Measurements from ENCODE around the gene DIP2A.

Gene DIP2A

GRCh38 chr21:46562964-46563607, 104.4 kb downstream of the DIP2A start:
- peaks cover 52% of the 10 kb centered on the region for H3K36me3 ChIP-seq
- TF ChIP-seq, protein P1, sequence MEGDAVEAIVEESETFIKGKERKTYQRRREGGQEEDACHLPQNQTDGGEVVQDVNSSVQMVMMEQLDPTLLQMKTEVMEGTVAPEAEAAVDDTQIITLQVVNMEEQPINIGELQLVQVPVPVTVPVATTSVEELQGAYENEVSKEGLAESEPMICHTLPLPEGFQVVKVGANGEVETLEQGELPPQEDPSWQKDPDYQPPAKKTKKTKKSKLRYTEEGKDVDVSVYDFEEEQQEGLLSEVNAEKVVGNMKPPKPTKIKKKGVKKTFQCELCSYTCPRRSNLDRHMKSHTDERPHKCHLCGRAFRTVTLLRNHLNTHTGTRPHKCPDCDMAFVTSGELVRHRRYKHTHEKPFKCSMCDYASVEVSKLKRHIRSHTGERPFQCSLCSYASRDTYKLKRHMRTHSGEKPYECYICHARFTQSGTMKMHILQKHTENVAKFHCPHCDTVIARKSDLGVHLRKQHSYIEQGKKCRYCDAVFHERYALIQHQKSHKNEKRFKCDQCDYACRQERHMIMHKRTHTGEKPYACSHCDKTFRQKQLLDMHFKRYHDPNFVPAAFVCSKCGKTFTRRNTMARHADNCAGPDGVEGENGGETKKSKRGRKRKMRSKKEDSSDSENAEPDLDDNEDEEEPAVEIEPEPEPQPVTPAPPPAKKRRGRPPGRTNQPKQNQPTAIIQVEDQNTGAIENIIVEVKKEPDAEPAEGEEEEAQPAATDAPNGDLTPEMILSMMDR (IDR thresholded peaks at IDR 0.05; ENCODE audit: low read depth, low read length), result no peak
- no peaks in the 10 kb centered on the region for H3K4me1 ChIP-seq
- no peaks in the 10 kb centered on the region for H3K27me3 ChIP-seq
- no peaks in the 10 kb centered on the region for H3K9me3 ChIP-seq
- no peak for DNase-seq
- H3K4me3 ChIP-seq (ENCODE audit: low read depth, low read length), result no peak overlapping the region

GRCh38 chr21:46564391-46564790, 105.7 kb downstream of the DIP2A start:
- peaks cover 52% of the 10 kb centered on the region for H3K36me3 ChIP-seq

DNA sequence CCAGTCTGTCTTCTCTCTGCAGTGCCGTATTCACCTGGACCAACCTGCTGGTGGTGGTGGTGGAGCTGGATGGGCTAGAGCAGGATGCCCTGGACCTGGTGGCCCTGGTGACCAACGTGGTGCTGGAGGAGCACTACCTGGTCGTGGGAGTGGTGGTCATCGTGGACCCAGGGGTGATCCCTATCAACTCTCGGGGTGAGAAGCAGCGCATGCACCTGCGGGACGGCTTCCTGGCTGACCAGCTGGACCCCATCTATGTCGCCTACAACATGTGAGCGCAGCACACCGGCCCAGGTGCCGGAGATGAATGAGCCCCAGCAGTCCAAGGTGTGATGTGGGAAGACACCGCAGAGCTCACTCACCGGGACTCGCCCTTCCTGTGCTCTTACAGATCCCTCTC, 108.7 kb downstream of the DIP2A start:
- Histone ChIP-seq H3K4me1 (no peaks in the 10 kb centered on the region), H3K36me3 (peaks cover 46% of the 10 kb centered on the region), H3K9me3 (no peaks in the 10 kb centered on the region), H3K27me3 (no peaks in the 10 kb centered on the region), H3K4me3 (ENCODE audit: low read depth, low read length) (no peak overlapping the region)
- TF ChIP-seq, protein P1 (IDR thresholded peaks at IDR 0.05; ENCODE audit: low read depth, low read length), result no peak
- no peak for DNase-seq

More at GRCh38 chr21:46564391-46564790, 105.7 kb downstream of the DIP2A start:
- H3K9me3 ChIP-seq, result no peaks in the 10 kb centered on the region
- DNase-seq, result no peak
- H3K4me3 ChIP-seq (ENCODE audit: low read depth, low read length), result no peak overlapping the region
- no peaks in the 10 kb centered on the region for H3K27me3 ChIP-seq
- TF ChIP-seq, protein P1 (IDR thresholded peaks at IDR 0.05; ENCODE audit: low read depth, low read length), result no peak
- H3K4me1 ChIP-seq, result no peaks in the 10 kb centered on the region

GRCh38 chr21:46568562-46568961, 109.9 kb downstream of the DIP2A start:
- TF ChIP-seq, protein P1 (IDR thresholded peaks at IDR 0.05; ENCODE audit: low read depth, low read length), result no peak
- no peaks in the 10 kb centered on the region for H3K27me3 ChIP-seq

GRCh38 chr21:46569081-46569480, 110.4 kb downstream of the DIP2A start:
- Histone ChIP-seq H3K9me3 (no peaks in the 10 kb centered on the region), H3K4me3 (ENCODE audit: low read depth, low read length) (no peak overlapping the region), H3K4me1 (no peaks in the 10 kb centered on the region), H3K27me3 (no peaks in the 10 kb centered on the region), H3K36me3 (peaks cover 38% of the 10 kb centered on the region)
- no peak for DNase-seq
- TF ChIP-seq, protein P1 (IDR thresholded peaks at IDR 0.05; ENCODE audit: low read depth, low read length), result no peak

More at GRCh38 chr21:46568562-46568961, 109.9 kb downstream of the DIP2A start:
- no peak overlapping the region for H3K4me3 ChIP-seq (ENCODE audit: low read depth, low read length)
- peaks cover 40% of the 10 kb centered on the region for H3K36me3 ChIP-seq
- no peak for DNase-seq
- no peaks in the 10 kb centered on the region for H3K4me1 ChIP-seq
- no peaks in the 10 kb centered on the region for H3K9me3 ChIP-seq

GRCh38 chr21:46570119-46570518, 111.4 kb downstream of the DIP2A start:
- no peak for DNase-seq
- Histone ChIP-seq H3K4me3 (ENCODE audit: low read depth, low read length) (no peak overlapping the region), H3K36me3 (peaks cover 38% of the 10 kb centered on the region), H3K9me3 (no peaks in the 10 kb centered on the region), H3K27me3 (no peaks in the 10 kb centered on the region), H3K4me1 (no peaks in the 10 kb centered on the region)
- TF ChIP-seq, protein P1 (IDR thresholded peaks at IDR 0.05; ENCODE audit: low read depth, low read length), result no peak

Measured in BE2C (cell line).